ENCODE data around the gene PRKAR1B.

DNA sequence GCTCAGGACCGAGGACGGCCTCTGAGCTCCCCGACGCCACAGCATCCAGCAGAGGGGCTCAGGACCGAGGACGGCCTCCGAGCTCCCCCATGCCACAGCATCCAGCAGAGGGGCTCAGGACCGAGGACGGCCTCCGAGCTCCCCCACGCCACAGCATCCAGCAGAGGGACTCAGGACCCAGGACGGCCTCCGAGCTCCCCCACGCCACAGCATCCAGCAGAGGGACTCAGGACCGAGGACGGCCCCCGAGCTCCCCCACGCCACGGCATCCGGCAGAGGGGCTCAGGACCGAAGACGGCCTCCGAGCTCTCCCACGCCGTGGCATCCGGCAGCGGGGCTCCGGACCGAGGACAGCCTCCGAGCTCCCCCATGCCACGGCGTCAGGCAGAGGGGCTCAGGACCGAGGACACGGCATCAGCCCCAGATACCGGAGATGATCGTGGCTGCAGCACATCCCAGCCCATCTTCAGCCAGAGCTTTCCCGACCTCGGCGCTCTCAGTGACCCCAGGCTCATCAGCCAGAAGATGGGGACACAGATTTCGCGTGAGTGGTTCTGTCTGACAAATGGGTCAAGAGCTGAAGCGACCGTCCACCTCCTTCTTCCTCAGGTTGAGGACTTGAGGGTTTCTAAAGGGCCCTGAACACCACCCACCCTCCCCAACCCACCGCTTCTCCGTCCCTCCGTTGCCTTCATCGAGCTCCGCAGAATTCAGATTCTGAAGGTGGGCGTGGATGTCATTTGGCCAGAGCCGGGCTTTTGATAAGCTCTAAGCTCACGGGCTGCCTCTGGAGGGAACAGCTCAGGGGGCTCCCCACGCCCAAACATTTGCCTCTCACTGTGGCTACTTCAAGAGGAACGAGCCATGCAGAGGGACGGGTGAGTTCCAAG is 56.3 kb downstream of the PRKAR1B start:
- TF ChIP-seq, protein P1, sequence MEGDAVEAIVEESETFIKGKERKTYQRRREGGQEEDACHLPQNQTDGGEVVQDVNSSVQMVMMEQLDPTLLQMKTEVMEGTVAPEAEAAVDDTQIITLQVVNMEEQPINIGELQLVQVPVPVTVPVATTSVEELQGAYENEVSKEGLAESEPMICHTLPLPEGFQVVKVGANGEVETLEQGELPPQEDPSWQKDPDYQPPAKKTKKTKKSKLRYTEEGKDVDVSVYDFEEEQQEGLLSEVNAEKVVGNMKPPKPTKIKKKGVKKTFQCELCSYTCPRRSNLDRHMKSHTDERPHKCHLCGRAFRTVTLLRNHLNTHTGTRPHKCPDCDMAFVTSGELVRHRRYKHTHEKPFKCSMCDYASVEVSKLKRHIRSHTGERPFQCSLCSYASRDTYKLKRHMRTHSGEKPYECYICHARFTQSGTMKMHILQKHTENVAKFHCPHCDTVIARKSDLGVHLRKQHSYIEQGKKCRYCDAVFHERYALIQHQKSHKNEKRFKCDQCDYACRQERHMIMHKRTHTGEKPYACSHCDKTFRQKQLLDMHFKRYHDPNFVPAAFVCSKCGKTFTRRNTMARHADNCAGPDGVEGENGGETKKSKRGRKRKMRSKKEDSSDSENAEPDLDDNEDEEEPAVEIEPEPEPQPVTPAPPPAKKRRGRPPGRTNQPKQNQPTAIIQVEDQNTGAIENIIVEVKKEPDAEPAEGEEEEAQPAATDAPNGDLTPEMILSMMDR (IDR thresholded peaks at IDR 0.05) = no peak
- TF ChIP-seq POLR2A (IDR thresholded peaks at IDR 0.05) = no peak
- no peak for TF ChIP-seq EP300 (IDR thresholded peaks at IDR 0.05)
- no peak for TF ChIP-seq POLR2AphosphoS5 (IDR thresholded peaks at IDR 0.05)

Measured in stomach (tissue), 4 donors.